Common myeloid progenitor, CD34-positive (primary cell): ENCODE measurements around the gene SAMD8.

Source experiments
- CTCF ChIA-PET: fragments of 350-600 bp; sonication (Branson Sonifier 250); formaldehyde crosslinking; loops from one replicate; lab custom pipeline; 2021; ENCODE audit warnings: antibody characterized with exemption; lab: Charles Lee
- POLR2A ChIA-PET: fragments of 350-600 bp; sonication (Branson Sonifier 250); formaldehyde crosslinking; loops from one replicate; lab custom pipeline; 2021; ENCODE audit warnings: antibody characterized with exemption; lab: Charles Lee
- DNase-seq, 3 donors: peaks; one replicate each; pipeline versions ENCODE4 v3.0.0 to v3.0.0-alpha.2; 2013
- H3K27ac ChIP-seq, 2 experiments: 1 replicate in 1 of 2; 2 replicates in 1 of 2; pipeline ENCODE4 v1.7.0; 2013; ENCODE audit warnings: inconsistent platforms in 2 of 2, low read length in 2 of 2, mild to moderate bottlenecking in 2 of 2, low read depth in 1 of 2, moderate library complexity in 1 of 2; ENCODE audit not compliant: severe bottlenecking in 2 of 2, insufficient read depth in 1 of 2, poor library complexity in 1 of 2
- H3K27me3 ChIP-seq, 5 experiments: replicated peaks in 2 of 5; 1 replicate in 3 of 5; 2 replicates in 2 of 5; pipeline versions ENCODE4 v1.6.1 to v1.7.0; 2013; ENCODE audit warnings: low read length in 4 of 5, mild to moderate bottlenecking in 2 of 5, moderate library complexity in 2 of 5, inconsistent platforms in 1 of 5; ENCODE audit not compliant: insufficient read depth in 5 of 5, control insufficient read depth in 4 of 5
- H3K36me3 ChIP-seq, 4 experiments: 1 replicate in 2 of 4; 2 replicates in 2 of 4; pipeline versions ENCODE4 v1.6.1 to v1.7.0; 2013; ENCODE audit warnings: low read length in 3 of 4, control low read depth in 1 of 4, mild to moderate bottlenecking in 1 of 4; ENCODE audit not compliant: control insufficient read depth in 4 of 4, insufficient read depth in 4 of 4
- H3K4me1 ChIP-seq, 4 experiments: 1 replicate in 3 of 4; 2 replicates in 1 of 4; pipeline versions ENCODE4 v1.6.1 to v1.7.1; 2013; ENCODE audit warnings: low read length in 3 of 4, mild to moderate bottlenecking in 3 of 4, control low read depth in 1 of 4, inconsistent platforms in 1 of 4, moderate library complexity in 1 of 4; ENCODE audit not compliant: control insufficient read depth in 4 of 4, insufficient read depth in 4 of 4; ENCODE audit errors: control extremely low read depth in 1 of 4
- H3K4me3 ChIP-seq, 7 experiments: 1 replicate in 4 of 7; 2 replicates in 3 of 7; pipeline versions ENCODE4 v1.5.1 to v1.7.0; 2013; ENCODE audit warnings: mild to moderate bottlenecking in 7 of 7, low read length in 6 of 7, moderate library complexity in 6 of 7, inconsistent platforms in 2 of 7, low read depth in 2 of 7, control low read depth in 1 of 7; ENCODE audit not compliant: insufficient read depth in 4 of 7, control insufficient read depth in 1 of 7; ENCODE audit errors: extremely low read depth in 1 of 7
- H3K9me3 ChIP-seq, 5 experiments: 1 replicate in 4 of 5; 2 replicates in 1 of 5; pipeline versions ENCODE4 v1.6.1 to v1.7.1; 2013; ENCODE audit warnings: low read length in 4 of 5, mild to moderate bottlenecking in 2 of 5, inconsistent platforms in 1 of 5, low read depth in 1 of 5, moderate library complexity in 1 of 5; ENCODE audit not compliant: control insufficient read depth in 4 of 5, insufficient read depth in 2 of 5; ENCODE audit errors: control extremely low read depth in 1 of 5
- WGBS: methylation state at CpG from one replicate; pipeline ENCODE4 v1.1.5; 2013; ENCODE audit not compliant: insufficient coverage; 5-methylcytosine and 5-hydroxymethylcytosine counted together

SAMD8 gene

GRCh38 chr10:75096749-75097148 lies 14.7 kb upstream of the SAMD8 start:
- POLR2A ChIA-PET = interaction anchor here (0.6 kb wide), 1 partner anchor 946 kb away, joined by 3 read pairs; the partner anchor contains the start of gene AP3M1
- Histone ChIP-seq H3K9me3 (no peaks in the 10 kb centered on the region), H3K36me3 (no peaks in the 10 kb centered on the region), H3K4me1 (peaks cover 0 to 5% (median 3%) of the 10 kb centered on the region in 4 experiments), H3K4me3 (no peak overlapping the region), H3K27ac (no peak overlapping the region), H3K27me3 (no peaks in the 10 kb centered on the region)
- CTCF ChIA-PET = interaction anchor here (8.1 kb wide), 1 partner anchor 852 kb away, joined by 86 read pairs; no protein-coding TSS in a partner anchor
- DNase-seq = no peak

GRCh38 chr10:75097666-75098285 lies 13.7 kb upstream of the SAMD8 start:
- H3K4me1 ChIP-seq = peaks cover 0 to 5% (median 3%) of the 10 kb centered on the region in 4 experiments
- H3K4me3 ChIP-seq = no peak overlapping the region
- H3K9me3 ChIP-seq = no peaks in the 10 kb centered on the region
- POLR2A ChIA-PET = interaction anchor here (0.6 kb wide), 2 partner anchors 222 to 1320 kb away, joined by 3 to 4 read pairs; no protein-coding TSS in a partner anchor
- no peaks in the 10 kb centered on the region for H3K36me3 ChIP-seq
- WGBS = 96% methylated on average over 9 of the region's 11 CpGs
- CTCF ChIA-PET = interaction anchor here (0.5 to 8.1 kb wide), 13 partner anchors 10 to 906 kb away, joined by 3 to 86 read pairs (median 4); partner anchors contain the start of gene SAMD8
- peak in 1 of 3 donors; percentile 17 for DNase-seq
- H3K27ac ChIP-seq = no peak overlapping the region
- H3K27me3 ChIP-seq = no peaks in the 10 kb centered on the region

GRCh38 chr10:75098902-75099673 lies 12.4 kb upstream of the SAMD8 start:
- H3K4me3 ChIP-seq = no peak overlapping the region
- H3K27ac ChIP-seq = no peak overlapping the region
- ChIA-PET POLR2A (no interaction called here), CTCF (interaction anchor here (0.8 to 8.1 kb wide), 16 partner anchors 9 to 854 kb away, joined by 3 to 86 read pairs (median 4); partner anchors contain the start of genes COMTD1 and SAMD8)
- 98% methylated on average over 14 of the region's 14 CpGs for WGBS
- DNase-seq = no peak
- peaks cover 0 to 5% (median 4%) of the 10 kb centered on the region in 4 experiments for H3K4me1 ChIP-seq
- H3K9me3 ChIP-seq = no peaks in the 10 kb centered on the region
- no peaks in the 10 kb centered on the region for H3K27me3 ChIP-seq
- no peaks in the 10 kb centered on the region for H3K36me3 ChIP-seq

GRCh38 chr10:75099952-75100763 lies 11.3 kb upstream of the SAMD8 start:
- ChIA-PET POLR2A (no interaction called here), CTCF (interaction anchor here (0.7 to 8.1 kb wide), 11 partner anchors 10 to 975 kb away, joined by 3 to 86 read pairs (median 4); partner anchors contain the start of genes COMTD1 and SAMD8)
- peak; percentile 57 to 75 (median 66) for DNase-seq
- 43% methylated on average over 16 of the region's 18 CpGs for WGBS
- Histone ChIP-seq H3K36me3 (no peaks in the 10 kb centered on the region), H3K4me3 (no peak overlapping the region), H3K27me3 (no peaks in the 10 kb centered on the region), H3K27ac (no peak overlapping the region), H3K9me3 (no peaks in the 10 kb centered on the region), H3K4me1 (peaks cover 0 to 9% (median 5%) of the 10 kb centered on the region in 4 experiments)

GRCh38 chr10:75100764-75101291 lies 10.6 kb upstream of the SAMD8 start:
- 95% methylated on average over 4 of the region's 4 CpGs for WGBS
- POLR2A ChIA-PET = no interaction called here

GRCh38 chr10:75101416-75102251 lies 9.8 kb upstream of the SAMD8 start:
- no peaks in the 10 kb centered on the region for H3K27me3 ChIP-seq
- ChIA-PET POLR2A (interaction anchor here (0.6 kb wide), 1 partner anchor 722 kb away, joined by 4 read pairs; no protein-coding TSS in a partner anchor), CTCF (interaction anchor here (1.2 to 8.1 kb wide), 6 partner anchors 8 to 862 kb away, joined by 3 to 86 read pairs (median 5); partner anchors contain the start of gene SAMD8)
- no peak overlapping the region for H3K27ac ChIP-seq
- H3K9me3 ChIP-seq = no peaks in the 10 kb centered on the region
- no peaks in the 10 kb centered on the region for H3K36me3 ChIP-seq
- no peak overlapping the region for H3K4me3 ChIP-seq
- DNase-seq = no peak
- WGBS = 100% methylated on average over 4 of the region's 12 CpGs
- peaks cover 0 to 9% (median 5%) of the 10 kb centered on the region in 4 experiments for H3K4me1 ChIP-seq

More at GRCh38 chr10:75100764-75101291, 10.6 kb upstream of the SAMD8 start:
- H3K36me3 ChIP-seq = no peaks in the 10 kb centered on the region
- H3K4me3 ChIP-seq = no peak overlapping the region
- H3K27me3 ChIP-seq = no peaks in the 10 kb centered on the region
- peaks cover 0 to 9% (median 5%) of the 10 kb centered on the region in 4 experiments for H3K4me1 ChIP-seq
- DNase-seq = no peak
- CTCF ChIA-PET = interaction anchor here (0.7 to 8.1 kb wide), 10 partner anchors 9 to 976 kb away, joined by 3 to 86 read pairs (median 4); partner anchors contain the start of gene SAMD8
- no peak overlapping the region for H3K27ac ChIP-seq
- H3K9me3 ChIP-seq = no peaks in the 10 kb centered on the region
